Measurements from ENCODE around the gene HTR7. TPM values are rescaled to one million over a fixed set of nuclear protein-coding genes. Genes with fewer than 3 reads are reported as not detected.
"Not testable (repeated sequence)": the region's sequence is repeated elsewhere in the genome, so short reads cannot be mapped to it uniquely, and the experiment has no call there.

The HTR7 gene
- 0.10 TPM in 1 of 2 replicates, not detected in the other for total RNA-seq

DNA sequence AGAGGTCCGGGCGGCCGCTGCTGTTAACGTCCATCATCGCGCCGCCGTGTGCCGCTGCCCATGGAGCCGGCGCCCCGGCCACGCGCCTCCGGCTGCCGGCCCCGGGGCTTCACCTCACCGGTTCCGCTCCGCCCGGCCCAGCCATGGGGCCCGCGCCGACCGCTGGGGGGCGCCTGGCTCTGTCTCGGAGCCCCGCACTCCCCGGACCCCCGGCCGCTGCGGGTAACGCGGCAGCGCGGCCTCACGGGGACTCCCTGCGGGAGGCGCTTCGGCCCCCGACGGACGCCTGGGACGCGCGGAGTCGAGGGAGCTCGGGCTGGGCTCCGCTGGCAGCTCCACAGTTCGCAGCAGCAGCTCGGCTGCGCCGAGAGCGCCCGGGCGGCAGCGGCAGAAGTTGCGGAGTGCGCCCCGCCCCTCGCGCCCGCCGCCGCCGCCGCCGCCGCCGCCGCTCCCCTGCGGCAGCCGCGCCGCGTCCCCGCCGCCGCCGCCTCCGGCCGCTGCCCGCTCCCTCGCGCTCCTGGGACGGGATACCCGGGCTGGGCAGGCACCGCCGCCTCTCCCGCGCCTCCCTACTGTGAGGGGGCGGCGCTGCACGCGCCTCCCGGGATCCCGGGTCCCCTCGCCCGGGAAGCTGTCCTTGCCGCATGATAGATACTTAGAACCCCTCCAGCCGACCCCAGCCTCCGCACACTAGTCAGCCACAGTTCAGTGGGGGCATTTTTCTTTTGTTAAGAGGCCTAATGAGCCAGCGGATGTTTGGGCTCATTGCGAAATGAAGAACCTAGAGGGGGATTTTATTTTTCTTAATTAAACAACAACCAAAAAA, at the start of gene HTR7:
TSS of gene HTR7 (minus strand) at position 405 of the 826 bp plus-strand sequence. CDS start at position 37, 368 bp downstream.
- DNase-seq (ENCODE audit: low read depth) = no peak

DNA sequence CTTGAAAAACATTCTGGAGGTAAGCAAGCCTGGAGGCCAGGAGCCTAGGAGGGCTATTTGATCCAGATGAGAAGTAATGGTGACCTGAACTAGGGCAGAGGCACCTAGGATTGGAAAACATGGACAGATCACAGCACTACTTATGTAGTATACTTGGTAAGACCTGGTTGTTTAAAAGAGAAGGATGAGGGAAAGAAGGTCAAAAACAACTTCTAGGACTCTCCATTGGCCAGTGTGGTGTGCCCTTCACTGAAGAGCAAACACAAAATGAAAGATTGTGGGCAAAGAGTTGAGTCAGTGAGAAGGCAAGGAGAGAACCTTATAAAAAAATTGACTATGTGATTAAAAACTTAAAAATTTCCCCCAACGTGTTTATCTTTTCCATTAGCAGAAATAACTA, 48.8 kb upstream of the HTR7 start:
- no peak for DNase-seq (ENCODE audit: low read depth)

DNA sequence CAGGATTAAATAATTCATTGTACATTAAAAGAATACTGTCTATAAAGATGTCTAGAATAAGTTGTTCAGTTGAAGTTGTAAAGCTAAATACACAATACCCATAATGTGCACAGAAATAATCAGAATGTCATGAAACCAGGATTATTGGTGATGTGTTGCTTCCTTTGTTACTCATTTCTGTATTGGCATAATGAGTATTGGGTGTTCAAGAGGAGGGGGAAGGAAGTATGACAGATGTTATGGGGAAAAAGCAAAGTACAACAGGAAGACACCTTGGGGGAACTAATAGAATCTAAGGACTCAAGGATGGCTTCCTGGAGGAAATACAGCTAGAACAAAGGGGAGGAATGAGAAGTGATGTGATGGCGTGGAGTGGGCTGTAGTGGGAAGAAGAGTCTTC, 48.1 kb upstream of the HTR7 start:
- no peak for DNase-seq (ENCODE audit: low read depth)

DNA sequence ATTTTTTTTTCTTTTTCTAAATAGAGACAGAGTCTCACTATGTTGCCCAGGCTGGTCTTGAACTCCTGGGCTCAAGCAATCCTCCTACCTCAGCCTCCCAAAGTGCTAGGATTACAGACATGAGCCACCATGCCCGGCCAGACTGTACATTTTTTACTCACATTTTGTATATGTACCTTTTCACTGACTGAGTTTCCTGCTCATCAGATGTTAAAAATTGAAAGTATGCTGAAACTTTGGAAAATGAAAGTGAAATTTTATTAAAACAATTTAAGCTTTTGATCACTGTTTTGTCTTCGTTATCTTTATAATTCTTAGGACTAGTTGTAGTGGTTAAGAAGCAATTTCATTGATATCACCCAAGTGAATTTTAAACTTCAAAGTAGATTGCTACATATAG, 39.1 kb upstream of the HTR7 start:
- DNase-seq (ENCODE audit: low read depth) = not testable (repeated sequence)

DNA sequence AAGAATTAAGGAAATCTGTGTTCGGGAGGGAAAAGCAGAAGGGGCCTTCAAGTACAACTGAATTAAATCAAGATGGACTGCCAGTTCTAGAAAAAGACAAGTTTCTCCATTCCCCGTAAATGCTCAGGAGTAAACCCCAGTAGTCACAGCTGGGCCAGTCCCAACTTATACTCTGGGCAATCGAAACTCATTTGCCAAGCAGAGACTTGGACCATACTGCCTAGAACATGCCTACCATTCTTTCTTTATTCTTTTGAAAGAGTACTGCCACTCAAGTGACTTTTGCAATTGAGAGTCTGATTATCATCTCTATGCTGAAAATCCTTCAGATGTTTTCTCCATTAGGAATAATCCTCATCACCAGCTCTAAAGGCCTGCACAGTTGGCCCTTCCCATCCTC, 35.4 kb upstream of the HTR7 start:
- DNase-seq (ENCODE audit: low read depth) = no peak

DNA sequence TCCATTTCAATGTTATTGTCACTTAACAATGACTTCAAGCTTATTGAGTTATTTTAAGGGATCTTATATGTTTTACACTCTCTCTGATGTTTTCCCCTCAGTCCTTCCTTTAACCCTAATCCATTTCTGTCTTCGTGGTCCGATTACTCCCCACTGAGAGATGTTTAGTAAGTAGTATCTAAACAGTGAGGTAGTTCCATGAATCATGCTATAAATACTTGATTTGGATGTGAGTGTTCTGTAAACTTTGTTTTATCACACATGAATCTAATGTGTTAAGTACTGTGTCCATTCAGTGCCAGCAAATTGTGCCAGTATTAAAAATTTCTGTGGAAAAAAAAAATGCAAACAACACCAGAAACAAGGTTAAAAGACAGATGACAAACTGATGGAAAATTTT, 32.5 kb upstream of the HTR7 start:
- no peak for DNase-seq (ENCODE audit: low read depth)

DNA sequence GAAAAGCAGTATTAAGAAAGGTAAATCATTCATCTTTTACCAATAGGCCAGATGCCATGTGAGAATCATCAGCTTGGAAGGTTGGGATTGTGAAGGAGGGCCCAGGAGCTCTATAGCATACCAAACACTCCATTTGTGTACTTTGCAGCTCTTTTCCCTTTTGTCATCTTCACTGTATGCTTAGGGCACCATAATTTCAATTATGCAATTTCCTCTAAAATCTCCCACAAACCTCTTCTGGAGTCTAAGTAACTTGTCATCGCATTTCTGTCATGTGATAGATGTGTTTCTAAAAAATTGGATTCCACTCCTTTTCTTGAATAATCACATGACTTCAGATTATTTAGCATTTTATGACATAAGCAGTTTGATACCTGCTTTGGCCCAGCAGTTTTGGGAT, 31.8 kb upstream of the HTR7 start:
- DNase-seq (ENCODE audit: low read depth) = no peak

DNA sequence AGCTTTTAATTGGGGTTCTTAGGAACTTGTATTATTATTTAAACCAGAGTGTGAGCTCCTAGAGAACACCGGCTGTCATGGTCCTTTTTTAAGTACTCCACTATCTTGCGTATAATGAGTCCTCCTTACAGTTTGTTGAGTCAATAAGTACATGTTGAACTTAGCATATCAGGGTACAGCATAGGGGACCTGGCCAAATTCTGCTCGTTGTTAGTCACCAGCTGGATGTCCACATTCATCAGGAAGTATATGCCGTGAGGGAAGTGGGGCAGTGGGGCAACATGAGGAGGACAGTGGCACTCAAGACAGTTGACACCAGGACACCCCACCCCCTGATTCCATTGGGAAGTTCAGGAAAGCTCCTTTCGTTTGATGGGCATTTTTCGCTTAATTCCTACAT, 30.5 kb upstream of the HTR7 start:
- no peak for DNase-seq (ENCODE audit: low read depth)

DNA sequence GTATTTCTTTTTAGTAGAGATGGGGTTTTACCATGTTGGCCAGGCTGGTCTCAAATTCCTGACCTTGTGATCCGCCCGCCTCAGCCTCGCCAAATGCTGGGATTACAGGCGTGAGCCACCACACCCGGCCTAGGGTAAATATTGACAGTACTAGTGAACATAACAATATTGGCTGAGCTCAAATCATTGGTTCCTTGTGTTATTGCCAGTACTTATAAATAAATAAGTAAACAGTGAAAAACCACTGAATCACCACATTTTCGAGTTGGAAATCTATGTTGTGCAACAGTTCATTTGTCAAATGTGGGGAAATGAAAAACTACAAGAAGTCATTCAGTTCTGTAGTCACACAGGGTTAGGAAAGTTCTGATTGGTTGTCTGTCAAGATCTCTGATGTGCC, 29.7 kb upstream of the HTR7 start:
- DNase-seq (ENCODE audit: low read depth) = no peak

DNA sequence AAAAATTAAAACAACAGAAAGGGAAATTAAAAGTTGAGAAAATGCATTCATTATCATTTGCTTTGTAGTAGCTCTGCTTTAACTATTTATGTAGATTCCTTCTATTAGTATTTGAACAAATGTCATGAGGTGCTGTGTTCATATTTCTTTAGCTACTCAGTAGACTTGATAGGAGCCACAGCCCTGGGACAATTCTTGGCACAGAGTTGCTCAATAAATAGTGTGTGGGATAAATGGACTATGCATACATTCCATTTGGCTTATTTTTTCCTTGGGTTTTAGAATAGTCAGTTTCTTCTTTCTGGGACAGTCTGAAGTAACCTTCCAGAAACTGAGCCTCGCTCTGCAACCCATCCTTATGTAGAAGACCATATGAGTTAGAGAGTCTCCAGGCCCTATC, 27.3 kb upstream of the HTR7 start:
- DNase-seq (ENCODE audit: low read depth) = no peak

DNA sequence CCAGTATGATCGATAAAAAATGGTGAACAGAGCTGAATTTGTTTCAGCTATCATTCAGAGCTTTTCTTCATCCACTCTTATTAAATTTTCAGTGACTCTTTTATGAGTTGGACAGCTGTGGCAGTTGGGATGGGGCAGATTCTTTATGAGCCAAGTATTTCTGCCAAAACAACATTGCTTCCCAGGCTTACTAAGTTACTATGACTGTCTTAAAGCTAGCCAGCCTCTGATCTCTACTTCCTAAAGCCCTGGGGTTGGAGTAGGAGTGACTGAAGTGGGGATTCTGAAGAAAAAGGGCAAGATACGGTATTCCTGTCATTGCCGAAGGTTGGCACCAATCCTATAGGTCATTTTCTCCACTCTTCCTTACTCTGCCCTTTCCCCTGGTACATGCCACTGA, 26.6 kb upstream of the HTR7 start:
- DNase-seq (ENCODE audit: low read depth) = no peak

DNA sequence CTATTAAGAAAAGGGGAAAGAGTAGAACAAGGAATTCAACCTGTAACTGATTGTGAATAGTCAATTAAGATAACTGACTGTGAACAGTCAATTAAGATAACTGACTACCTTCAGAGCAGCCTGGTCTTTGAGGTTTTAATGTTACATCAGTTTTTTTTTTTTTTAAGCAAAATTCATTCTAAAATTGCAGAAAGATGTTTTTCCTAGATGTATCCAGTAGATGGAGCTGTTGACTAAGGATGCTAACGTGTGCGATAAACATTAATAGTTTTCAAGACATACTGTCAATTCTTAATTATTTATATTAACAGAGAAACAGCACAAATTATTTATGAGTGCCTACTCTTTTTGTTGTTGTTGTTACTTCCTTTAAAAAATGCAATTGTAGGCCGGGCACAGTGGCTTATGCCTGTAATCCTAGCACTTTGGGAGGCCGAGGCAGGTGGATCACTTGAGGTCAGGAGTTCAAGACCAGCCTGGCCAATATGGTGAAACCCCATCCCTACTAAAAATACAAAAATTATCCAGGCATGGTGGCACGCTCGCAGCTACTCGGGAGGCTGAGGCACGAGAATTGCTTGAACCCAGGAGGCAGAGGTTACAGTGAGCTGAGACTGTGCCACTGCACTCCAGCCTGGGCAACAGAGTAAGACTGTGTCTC, 22.4 kb upstream of the HTR7 start:
- peak; percentile 47 for DNase-seq (ENCODE audit: low read depth)

DNA sequence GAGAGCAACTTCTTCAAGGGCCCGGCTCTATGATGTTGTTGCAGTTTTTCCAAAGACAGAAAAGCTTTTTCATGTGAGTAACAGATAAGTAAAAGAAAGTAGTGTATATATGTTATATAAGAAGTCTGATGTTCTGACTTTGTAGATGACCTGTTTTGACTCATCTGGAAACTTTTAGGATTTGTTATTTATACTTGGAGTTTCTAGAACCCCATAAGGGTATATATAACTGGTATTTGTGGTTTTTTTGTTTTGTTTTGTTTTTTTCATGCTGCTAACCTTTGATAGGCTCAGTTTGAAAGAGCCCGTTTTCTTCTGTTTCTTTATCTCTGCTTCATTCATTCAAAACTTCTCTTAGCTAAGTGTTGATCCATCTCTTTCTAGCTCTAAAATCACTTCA, 21.2 kb upstream of the HTR7 start:
- DNase-seq (ENCODE audit: low read depth) = no peak

DNA sequence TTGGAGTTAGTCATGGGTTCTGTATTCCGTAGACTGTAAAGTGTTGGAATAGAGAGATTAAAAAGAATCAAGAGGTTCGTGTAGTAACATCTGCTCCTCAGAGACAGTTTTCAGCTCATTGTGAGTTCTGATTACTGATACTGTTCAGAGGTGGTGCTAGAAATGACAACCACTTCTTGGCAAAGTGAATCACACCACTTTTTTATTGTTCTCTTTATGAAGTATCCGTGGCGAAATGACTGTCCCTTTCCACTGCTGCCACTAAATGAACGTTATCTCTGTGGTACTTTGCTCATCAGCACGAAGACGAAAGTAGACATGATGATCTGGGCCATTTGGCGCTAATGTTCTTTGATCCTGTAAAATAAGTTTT, 14.8 kb upstream of the HTR7 start:
- DNase-seq (ENCODE audit: low read depth) = no peak

DNA sequence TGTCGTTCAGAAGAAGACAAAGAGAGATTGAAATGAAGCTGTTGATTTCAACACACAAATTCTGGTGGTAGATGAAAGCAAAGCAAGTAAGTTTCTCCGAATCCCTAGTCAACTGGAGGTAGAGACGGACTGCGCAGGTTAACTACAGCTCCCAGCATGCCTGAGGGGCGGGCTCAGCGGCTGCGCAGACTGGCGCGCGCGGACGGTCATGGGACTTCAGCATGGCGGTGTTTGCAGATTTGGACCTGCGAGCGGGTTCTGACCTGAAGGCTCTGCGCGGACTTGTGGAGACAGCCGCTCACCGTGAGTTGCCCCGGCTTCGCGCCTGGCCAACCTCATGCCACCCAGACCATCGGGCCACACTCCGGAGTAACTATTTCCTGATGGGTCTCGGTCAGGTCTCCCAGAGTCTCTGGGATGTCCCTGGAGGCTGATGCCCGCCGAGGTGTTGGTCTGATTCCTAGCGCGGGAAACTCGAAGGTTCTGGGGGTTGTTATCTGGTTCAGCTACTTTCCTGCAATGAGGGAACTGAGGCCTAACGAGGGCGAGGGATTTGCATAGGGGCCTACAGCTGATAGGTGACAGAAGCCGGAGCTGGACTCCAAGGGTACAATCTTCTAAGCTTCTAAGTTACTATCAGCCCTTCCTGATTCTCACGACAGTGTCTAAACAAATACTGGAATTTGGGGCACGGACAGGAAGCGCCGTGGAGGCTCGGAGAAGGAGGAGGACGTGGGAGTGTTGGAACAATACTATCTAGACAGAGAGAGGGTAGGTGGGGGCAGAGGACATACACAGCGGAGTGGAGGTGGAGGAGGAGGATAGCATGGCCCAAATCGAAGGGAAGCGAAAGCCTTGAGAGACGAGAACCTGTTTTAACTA, 14.2 kb upstream of the HTR7 start, which contains the start of gene RPP30:
TSS of gene RPP30 (plus strand) at position 209 of the 882 bp plus-strand sequence. CDS start at position 222, 13 bp downstream.
- DNase-seq (ENCODE audit: low read depth) = peak; percentile 70

DNA sequence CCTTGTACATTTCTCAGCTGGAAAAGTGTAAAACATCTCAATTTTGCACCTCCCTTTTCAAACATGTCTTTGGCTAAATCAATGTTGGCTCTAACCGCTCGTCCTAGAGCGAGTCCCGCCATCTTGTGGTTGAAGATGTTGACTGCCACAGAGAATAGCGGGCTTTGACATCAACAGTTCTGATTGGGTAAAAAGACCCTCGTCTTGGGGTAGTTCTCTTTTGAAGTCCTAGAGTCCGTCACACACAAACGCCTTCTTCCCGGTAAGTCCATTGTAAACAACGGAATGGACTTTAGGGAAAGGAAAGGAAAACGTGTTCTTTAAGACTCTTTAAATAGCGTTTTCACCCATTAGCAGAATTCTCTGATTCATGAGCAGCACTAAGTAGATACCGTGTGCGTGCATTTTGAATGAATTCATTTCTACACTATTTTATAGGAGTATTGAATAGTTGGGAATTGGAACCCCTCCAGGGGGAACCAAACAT, 13.5 kb upstream of the HTR7 start:
- peak; percentile 76 for DNase-seq (ENCODE audit: low read depth)

DNA sequence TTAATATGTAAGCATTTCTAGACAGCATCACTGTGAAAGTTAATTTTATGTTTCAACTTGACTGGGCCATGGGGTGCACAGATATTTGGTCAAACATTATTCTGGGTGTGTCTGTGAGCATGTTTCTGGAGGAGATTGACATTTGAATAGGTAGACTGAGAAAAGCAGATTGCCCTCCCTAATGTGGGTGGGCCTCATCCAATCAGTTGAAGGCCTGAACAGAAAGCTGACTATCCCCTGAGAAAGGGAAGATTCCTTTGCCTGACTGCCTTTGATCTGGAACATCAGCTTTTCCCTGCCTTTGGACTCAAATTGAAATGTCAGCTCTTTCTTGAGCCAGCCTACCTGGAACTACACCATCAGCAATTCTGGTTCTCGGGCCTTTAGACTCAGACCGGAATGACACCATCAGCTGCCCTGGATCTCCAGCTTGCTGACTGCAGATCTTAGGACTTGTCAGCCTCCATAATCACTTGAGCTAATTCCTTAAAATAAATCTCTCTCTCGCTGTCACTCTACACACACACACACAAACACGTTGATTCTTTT, 8.3 kb upstream of the HTR7 start:
- no peak for DNase-seq (ENCODE audit: low read depth)

DNA sequence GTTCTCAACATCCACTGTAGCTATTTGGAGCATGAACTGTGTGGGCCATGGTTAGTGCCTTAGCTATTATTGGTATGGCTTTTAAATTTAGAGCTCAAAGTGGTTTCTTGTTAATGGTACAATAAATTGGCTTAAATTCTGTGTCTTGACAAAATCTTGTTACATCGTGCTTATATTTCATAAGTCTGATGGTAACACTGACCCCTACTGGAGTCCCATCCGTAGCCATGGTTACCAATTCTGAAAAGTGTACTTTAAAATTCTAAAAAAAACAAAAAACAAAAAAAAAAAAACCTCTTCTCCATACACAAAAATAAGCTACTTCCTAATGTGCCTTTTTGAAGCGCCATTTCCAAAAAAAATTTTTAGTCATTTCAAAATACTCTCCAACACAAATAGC, 7.6 kb upstream of the HTR7 start:
- DNase-seq (ENCODE audit: low read depth) = no peak

DNA sequence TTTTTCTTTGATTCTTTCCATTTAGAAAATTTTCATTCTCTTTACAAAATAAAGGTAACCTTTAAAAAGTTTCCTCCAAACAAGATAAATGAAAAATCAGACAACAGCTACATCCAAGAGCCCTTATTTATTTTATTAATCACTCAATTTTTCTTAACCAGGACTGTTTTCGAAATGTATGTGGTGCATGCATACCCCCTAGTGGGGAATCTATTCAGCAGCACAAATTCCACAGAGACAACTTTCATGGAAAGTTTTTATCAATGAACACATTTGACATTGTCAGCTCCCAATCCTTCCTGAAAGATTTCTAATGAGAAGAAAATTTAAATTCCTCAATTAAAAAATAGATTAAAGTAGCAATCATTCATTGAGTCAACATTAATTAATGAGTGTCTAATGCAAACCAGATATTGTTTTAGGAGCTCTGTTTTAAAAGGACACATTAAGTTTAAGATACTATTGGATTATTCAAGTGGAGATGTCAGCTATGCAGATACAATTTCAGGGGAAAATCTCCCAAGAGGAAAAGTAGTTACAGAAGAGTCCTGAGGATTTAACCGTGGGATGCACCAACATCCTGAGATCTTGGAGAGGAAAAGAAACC, 5.2 kb upstream of the HTR7 start:
- DNase-seq (ENCODE audit: low read depth) = peak; percentile 25

DNA sequence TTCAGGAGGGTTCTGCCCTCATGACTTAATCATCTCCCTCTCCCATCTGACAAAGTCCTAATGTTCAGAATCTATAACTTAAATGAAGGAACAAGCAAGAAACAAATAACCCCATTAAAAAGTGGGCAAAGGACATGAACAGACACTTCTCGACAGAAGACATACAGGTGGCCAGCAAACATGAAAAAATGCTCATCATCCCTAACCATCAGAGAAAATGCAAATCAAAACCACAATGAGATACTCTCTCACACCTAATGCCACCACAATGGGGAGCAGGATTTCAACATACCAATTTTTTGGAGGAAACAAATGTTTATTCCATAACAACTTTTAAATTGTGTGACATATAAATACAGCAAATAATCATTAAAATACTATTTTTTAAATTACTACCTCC, 3.0 kb upstream of the HTR7 start:
- DNase-seq (ENCODE audit: low read depth) = no peak

DNA sequence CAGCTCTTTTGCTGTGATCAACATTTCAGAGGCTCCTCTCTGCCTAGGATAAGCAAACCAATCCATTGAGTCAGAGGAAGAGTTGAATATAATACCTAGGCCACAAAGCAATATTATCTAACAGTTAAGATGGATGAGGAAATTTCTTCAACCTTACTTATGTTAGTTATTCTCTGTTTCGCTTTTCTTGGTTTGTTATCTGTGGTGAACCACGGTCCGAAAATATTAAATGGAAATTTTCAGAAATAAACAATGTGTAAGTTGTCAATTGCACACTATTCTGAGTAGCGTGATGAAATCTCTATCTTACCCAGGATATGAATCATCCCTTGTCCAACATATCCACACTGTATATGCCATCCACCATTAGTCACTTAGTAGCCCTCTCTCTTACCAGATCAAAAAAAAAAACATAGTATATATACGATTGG, 1.5 kb upstream of the HTR7 start:
- DNase-seq (ENCODE audit: low read depth) = no peak

Measured in renal cortical epithelial cell (primary cell).